Adrenal gland (tissue), 5 donors: ENCODE measurements around the gene TSHZ2.

ENCODE experiments used
- POLR2A ChIP-seq, 2 donors: fragments of 450-650 bp; IDR thresholded peaks; one replicate each; pipeline ENCODE4 v1.6.1; 2017; ENCODE audit warnings: antibody characterized with exemption in 2 of 2, mild to moderate bottlenecking in 2 of 2, moderate library complexity in 1 of 2
- TF ChIP-seq, protein P1 (sequence below), 6 experiments: fragments of 450-650 bp in 4 of 6; fragments of 200-600 bp in 2 of 6; sonication (generic) in 1 of 6; IDR thresholded peaks; 1 replicate in 5 of 6; 2 replicates in 1 of 6; pipeline versions ENCODE4 v1.5.1 to v1.8.0; 2016 to 2021; ENCODE audit warnings: antibody characterized with exemption in 6 of 6, mild to moderate bottlenecking in 2 of 6, moderate library complexity in 1 of 6
- donor health status: DM: no; HTN: no; CAD: no.

DNA sequence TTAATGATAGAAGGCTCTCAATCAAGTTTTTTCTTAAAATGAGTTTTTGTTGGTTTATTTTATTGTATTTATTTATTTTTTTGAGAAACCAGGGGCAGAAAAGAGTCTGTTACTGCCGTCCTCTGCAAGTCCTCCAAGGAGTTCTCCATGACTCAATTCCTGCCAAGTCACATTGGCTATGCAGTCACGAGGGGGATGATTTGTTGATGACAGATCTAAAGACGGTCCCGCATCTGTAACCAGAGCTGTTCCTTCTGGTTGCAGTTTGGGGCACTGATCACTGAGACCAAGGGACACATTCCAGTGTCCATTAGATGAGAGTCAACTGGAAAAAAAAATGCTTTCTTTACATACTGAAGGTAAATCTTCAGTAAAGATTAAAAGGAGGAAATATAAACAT is 13.9 kb upstream of the TSHZ2 start:
- TF ChIP-seq, protein P1, sequence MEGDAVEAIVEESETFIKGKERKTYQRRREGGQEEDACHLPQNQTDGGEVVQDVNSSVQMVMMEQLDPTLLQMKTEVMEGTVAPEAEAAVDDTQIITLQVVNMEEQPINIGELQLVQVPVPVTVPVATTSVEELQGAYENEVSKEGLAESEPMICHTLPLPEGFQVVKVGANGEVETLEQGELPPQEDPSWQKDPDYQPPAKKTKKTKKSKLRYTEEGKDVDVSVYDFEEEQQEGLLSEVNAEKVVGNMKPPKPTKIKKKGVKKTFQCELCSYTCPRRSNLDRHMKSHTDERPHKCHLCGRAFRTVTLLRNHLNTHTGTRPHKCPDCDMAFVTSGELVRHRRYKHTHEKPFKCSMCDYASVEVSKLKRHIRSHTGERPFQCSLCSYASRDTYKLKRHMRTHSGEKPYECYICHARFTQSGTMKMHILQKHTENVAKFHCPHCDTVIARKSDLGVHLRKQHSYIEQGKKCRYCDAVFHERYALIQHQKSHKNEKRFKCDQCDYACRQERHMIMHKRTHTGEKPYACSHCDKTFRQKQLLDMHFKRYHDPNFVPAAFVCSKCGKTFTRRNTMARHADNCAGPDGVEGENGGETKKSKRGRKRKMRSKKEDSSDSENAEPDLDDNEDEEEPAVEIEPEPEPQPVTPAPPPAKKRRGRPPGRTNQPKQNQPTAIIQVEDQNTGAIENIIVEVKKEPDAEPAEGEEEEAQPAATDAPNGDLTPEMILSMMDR (IDR thresholded peaks at IDR 0.05) = no peak
- TF ChIP-seq POLR2A (IDR thresholded peaks at IDR 0.05) = no peak
